Measurements from ENCODE around the gene TACR2. TPM values are rescaled to one million over a fixed set of nuclear protein-coding genes. Genes with fewer than 3 reads are reported as not detected.

Gene TACR2
- total and polyA plus RNA-seq, 2 of the 13 experiments (the other 11 are each of a cell fraction or from before 2014, with no cell fraction given), result 0.04 TPM; not detected in 1

DNA sequence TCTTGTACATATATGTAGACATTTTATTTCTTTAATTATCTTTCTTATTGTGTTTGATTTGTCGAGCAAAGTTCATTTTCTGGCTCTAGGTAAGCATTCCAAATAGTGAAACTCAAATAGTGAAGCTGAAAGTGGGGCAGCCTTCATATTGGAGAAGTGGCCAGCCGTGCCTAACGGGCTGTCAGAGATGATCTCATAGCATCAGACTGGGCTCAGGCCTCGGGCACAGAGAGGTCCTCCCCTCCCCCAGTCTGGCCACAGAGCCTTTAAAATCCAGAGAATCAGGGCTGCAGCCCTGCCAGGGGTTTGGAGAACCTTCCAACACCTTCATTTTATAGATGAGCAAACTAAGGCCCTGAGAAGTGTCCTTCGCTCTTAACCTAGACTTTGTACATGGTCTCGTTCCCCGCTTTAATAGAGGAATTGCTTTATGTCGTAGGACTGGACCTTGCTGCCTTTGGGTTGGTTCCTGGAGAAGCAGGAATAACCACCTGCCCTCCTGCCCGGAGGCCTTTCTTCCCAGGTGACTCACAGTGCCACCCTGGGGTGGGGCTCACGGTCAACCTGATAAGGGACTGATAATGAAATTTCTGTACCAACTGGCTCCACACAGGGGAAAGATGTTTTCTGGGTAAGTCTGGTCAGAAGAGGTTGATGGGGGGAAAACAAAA, 41.8 kb upstream of the TACR2 start (continued):
- no peak for TF ChIP-seq ASH2L (IDR thresholded peaks at IDR 0.05; ENCODE audit: insufficient read length, low read depth, low read length)
- no peak for TF ChIP-seq ZNF317 (CRISPR knock-in tag; IDR thresholded peaks at IDR 0.05)
- no peak for TF ChIP-seq ZNF564 (CRISPR knock-in tag; IDR thresholded peaks at IDR 0.05)
- TF ChIP-seq KLF16 (CRISPR knock-in tag; IDR thresholded peaks at IDR 0.05), result no peak
- TF ChIP-seq, protein P1, sequence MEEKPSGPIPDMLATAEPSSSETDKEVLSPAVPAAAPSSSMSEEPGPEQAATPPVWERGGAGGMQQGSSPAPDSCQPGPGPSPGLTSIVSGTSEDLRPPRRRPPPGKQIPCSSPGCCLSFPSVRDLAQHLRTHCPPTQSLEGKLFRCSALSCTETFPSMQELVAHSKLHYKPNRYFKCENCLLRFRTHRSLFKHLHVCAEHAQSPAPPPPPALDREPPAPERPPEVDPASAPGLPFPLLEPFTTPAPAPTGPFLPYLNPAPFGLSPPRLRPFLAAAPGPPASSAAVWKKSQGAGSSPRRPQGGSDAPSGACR (CRISPR knock-in tag; IDR thresholded peaks at IDR 0.05), result no peak
- no peak for TF ChIP-seq SP1 (IDR thresholded peaks at IDR 0.05)
- no peak for TF ChIP-seq SP1 (CRISPR knock-in tag; IDR thresholded peaks at IDR 0.05)

DNA sequence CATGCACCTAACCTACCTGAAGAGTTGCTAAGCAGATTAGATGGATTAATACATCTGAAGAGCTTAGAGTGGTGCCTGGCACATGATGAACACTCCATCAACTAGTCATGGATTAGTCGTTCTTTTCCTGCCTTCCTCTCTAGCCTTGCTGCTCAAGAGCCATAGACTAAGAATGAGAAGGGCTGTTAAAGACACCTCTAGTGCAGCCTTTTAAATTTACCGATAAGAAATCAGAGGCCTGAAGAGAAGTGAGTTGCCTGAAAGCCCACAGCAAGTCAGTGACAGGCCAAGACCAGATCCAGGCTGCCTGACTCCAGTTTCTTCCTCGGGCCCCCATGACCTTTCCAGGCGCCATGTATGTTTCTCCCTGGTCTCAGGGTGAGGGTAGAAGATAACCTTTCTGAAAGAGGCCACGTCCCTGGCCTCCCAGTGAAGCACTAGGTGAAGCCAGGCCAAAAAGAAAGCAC, 41.1 kb upstream of the TACR2 start:
- in situ Hi-C loops (cut with HindIII; ENCODE audit: extremely low pct_ligation_motif_present, low pct_unique_long_range_greater_than_20kb) (no loop called here), intact Hi-C loops (cut with micrococcal nuclease; ENCODE audit: unreplicated experiment) (no loop called here)
- Histone ChIP-seq H3K27me3 (ENCODE audit: control insufficient read depth in 1 of 2, insufficient read depth in 2 of 2, low read length in 2 of 2) (peaks cover 0 to 1% of the 10 kb centered on the region in 2 experiments; a peak in 2 of 5 replicates), H3K79me2 (ENCODE audit: insufficient read depth, low read length) (no peaks in the 10 kb centered on the region), H3K36me3 (replicated peaks in 1 of 2; ENCODE audit: control insufficient read depth in 1 of 2, insufficient read depth in 2 of 2, low read length in 2 of 2) (no peaks in the 10 kb centered on the region; a peak in 1 of 5 replicates), H3K4me2 (ENCODE audit: low read depth, low read length) (no peak overlapping the region), H4K20me1 (ENCODE audit: insufficient read depth, low read length) (no peaks in the 10 kb centered on the region), H2AFZ (ENCODE audit: low read length) (no peak overlapping the region), H3K9ac (ENCODE audit: insufficient read depth, low read depth, low read length) (no peak overlapping the region), H3K9me3 (ENCODE audit: low read length) (no peaks in the 10 kb centered on the region), H3K4me1 (ENCODE audit: insufficient read depth, low read length) (peaks cover 16% of the 10 kb centered on the region; the same call in 1 of the 2 replicates), H3K4me3 (replicated peaks in 1 of 3; ENCODE audit: insufficient read depth in 1 of 3, low read depth in 2 of 3, low read length in 3 of 3) (no peak overlapping the region), H3K27ac (ENCODE audit: extremely low read length, insufficient read depth, low read length) (no peak overlapping the region)
- ATAC-seq, result no peak
- ChIA-PET POLR2A (no interaction called here), CTCF (ENCODE audit: low intra/inter-chr PET ratio, low total read pairs) (no interaction called here)
- FAIRE-seq, result no peak
- BruUV-seq (replicated peaks), result no TSS peak
- DNase-seq (ENCODE audit: low spot score), result no peak
- WGBS (ENCODE audit: low lambda C conversion rate), result 46% methylated on average over 5 of the region's 5 CpGs
- TF ChIP-seq GABPA (IDR thresholded peaks at IDR 0.05; ENCODE audit: low read depth, low read length) (no peak), GABPA (CRISPR knock-in tag; IDR thresholded peaks at IDR 0.05; ENCODE audit: low read depth) (no peak), SMYD3 (CRISPR knock-in tag; IDR thresholded peaks at IDR 0.05) (no peak), ZNF20 (CRISPR knock-in tag; IDR thresholded peaks at IDR 0.05) (no peak), HDAC6 (IDR thresholded peaks at IDR 0.05; ENCODE audit: low read depth, low read length) (no peak)
- TF ChIP-seq, protein P2, sequence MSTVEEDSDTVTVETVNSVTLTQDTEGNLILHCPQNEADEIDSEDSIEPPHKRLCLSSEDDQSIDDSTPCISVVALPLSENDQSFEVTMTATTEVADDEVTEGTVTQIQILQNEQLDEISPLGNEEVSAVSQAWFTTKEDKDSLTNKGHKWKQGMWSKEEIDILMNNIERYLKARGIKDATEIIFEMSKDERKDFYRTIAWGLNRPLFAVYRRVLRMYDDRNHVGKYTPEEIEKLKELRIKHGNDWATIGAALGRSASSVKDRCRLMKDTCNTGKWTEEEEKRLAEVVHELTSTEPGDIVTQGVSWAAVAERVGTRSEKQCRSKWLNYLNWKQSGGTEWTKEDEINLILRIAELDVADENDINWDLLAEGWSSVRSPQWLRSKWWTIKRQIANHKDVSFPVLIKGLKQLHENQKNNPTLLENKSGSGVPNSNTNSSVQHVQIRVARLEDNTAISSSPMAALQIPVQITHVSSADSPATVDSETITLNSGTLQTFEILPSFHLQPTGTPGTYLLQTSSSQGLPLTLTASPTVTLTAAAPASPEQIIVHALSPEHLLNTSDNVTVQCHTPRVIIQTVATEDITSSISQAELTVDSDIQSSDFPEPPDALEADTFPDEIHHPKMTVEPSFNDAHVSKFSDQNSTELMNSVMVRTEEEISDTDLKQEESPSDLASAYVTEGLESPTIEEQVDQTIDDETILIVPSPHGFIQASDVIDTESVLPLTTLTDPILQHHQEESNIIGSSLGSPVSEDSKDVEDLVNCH (CRISPR knock-in tag; IDR thresholded peaks at IDR 0.05), result no peak
- TF ChIP-seq, protein P3, sequence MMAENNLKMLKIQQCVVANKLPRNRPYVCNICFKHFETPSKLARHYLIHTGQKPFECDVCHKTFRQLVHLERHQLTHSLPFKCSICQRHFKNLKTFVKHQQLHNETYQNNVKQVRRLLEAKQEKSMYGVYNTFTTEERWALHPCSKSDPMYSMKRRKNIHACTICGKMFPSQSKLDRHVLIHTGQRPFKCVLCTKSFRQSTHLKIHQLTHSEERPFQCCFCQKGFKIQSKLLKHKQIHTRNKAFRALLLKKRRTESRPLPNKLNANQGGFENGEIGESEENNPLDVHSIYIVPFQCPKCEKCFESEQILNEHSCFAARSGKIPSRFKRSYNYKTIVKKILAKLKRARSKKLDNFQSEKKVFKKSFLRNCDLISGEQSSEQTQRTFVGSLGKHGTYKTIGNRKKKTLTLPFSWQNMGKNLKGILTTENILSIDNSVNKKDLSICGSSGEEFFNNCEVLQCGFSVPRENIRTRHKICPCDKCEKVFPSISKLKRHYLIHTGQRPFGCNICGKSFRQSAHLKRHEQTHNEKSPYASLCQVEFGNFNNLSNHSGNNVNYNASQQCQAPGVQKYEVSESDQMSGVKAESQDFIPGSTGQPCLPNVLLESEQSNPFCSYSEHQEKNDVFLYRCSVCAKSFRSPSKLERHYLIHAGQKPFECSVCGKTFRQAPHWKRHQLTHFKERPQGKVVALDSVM (CRISPR knock-in tag; IDR thresholded peaks at IDR 0.05), result no peak
- TF ChIP-seq, protein P4, sequence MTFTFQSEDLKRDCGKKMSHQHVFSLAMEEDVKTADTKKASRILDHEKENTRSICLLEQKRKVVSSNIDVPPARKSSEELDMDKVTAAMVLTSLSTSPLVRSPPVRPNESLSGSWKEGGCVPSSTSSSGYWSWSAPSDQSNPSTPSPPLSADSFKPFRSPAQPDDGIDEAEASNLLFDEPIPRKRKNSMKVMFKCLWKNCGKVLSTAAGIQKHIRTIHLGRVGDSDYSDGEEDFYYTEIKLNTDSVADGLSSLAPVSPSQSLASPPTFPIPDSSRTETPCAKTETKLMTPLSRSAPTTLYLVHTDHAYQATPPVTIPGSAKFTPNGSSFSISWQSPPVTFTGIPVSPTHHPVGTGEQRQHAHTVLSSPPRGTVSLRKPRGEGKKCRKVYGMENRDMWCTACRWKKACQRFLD (CRISPR knock-in tag; IDR thresholded peaks at IDR 0.05; ENCODE audit: borderline replicate concordance), result no peak

All from HepG2 (cell line).